WTC11 (cell line): ENCODE measurements around the gene CLEC4M. TPM values are rescaled to one million over a fixed set of nuclear protein-coding genes. Genes with fewer than 3 reads are reported as not detected.

Experiments
- ATAC-seq: fragments of 200-7000 bp; cut with Tn5 transposase; 2 replicates; pipeline ENCODE4 v1.10.0; 2021; ENCODE audit warnings: mild to moderate bottlenecking, moderate library complexity
- CTCF ChIA-PET: fragments of 300-600 bp; sonication (Branson Sonifier 250); formaldehyde crosslinking; loops from one replicate; lab custom pipeline; 2021; ENCODE audit warnings: antibody characterized with exemption; lab: Charles Lee
- POLR2A ChIA-PET: fragments of 350-600 bp; sonication (Branson Sonifier 250); formaldehyde crosslinking; loops from one replicate; lab custom pipeline; 2021; ENCODE audit warnings: antibody characterized with exemption; lab: Charles Lee
- DNase-seq: peaks from one replicate; pipeline ENCODE4 v3.0.0; 2021; ENCODE audit warnings: low spot score
- H3K27ac Mint-ChIP-seq: 2 replicates; pipeline ENCODE4 v1.8.0; 2021; ENCODE audit warnings: mixed read lengths
- H3K27me3 Mint-ChIP-seq: 2 replicates; pipeline ENCODE4 v1.8.0; 2021; ENCODE audit warnings: low read depth, mild to moderate bottlenecking, moderate library complexity, mixed read lengths
- H3K36me3 Mint-ChIP-seq: 2 replicates; pipeline ENCODE4 v1.8.0; 2021; ENCODE audit warnings: mixed read lengths
- H3K4me1 Mint-ChIP-seq: 2 replicates; pipeline ENCODE4 v1.8.0; 2022; ENCODE audit warnings: mixed read lengths
- H3K4me3 Mint-ChIP-seq: 2 replicates; pipeline ENCODE4 v1.8.0; 2021; ENCODE audit warnings: mild to moderate bottlenecking, moderate library complexity, mixed read lengths
- H3K9me3 Mint-ChIP-seq: 2 replicates; pipeline ENCODE4 v1.8.0; 2021; ENCODE audit warnings: mixed read lengths
- CBFB ChIP-seq: sonication (generic); formaldehyde crosslinking; IDR thresholded peaks from 2 replicates; pipeline ENCODE4 v1.8.1; 2022; ENCODE audit warnings: mild to moderate bottlenecking, low read depth, missing genetic modification reagents
- GABPB1 ChIP-seq: sonication (generic); formaldehyde crosslinking; IDR thresholded peaks from 2 replicates; pipeline ENCODE4 v1.8.1; 2023; ENCODE audit warnings: mild to moderate bottlenecking, missing genetic modification reagents
- HMGA2 ChIP-seq: fragments of 250-450 bp; sonication (Bioruptor Pico); IDR thresholded peaks from 2 replicates; pipeline ENCODE4 v1.4.0; 2021; ENCODE audit warnings: mild to moderate bottlenecking, moderate library complexity
- JAZF1 ChIP-seq: fragments of 250-450 bp; sonication (Bioruptor Pico); IDR thresholded peaks from 2 replicates; pipeline ENCODE4 v1.9.0; 2021; ENCODE audit warnings: moderate library complexity, mild to moderate bottlenecking, inconsistent platforms
- JUN ChIP-seq: sonication (generic); formaldehyde crosslinking; IDR thresholded peaks from 2 replicates; pipeline ENCODE4 v1.8.0; 2023; ENCODE audit warnings: mild to moderate bottlenecking, missing genetic modification reagents
- MXD4 ChIP-seq: fragments of 250-450 bp; sonication (Bioruptor Pico); IDR thresholded peaks from 2 replicates; pipeline ENCODE4 v1.8.0; 2021; ENCODE audit warnings: mild to moderate bottlenecking, moderate library complexity, borderline replicate concordance
- MYBL2 ChIP-seq: sonication (generic); formaldehyde crosslinking; IDR thresholded peaks from 2 replicates; pipeline ENCODE4 v1.8.1; 2023; ENCODE audit warnings: mild to moderate bottlenecking, moderate library complexity, missing genetic modification reagents
- NFE2L1 ChIP-seq: sonication (generic); formaldehyde crosslinking; IDR thresholded peaks from 2 replicates; pipeline ENCODE4 v1.8.1; 2023; ENCODE audit warnings: missing genetic modification reagents
- NFYB ChIP-seq: sonication (generic); formaldehyde crosslinking; conservative IDR thresholded peaks from 2 replicates; pipeline ENCODE4 v1.8.0; 2022; ENCODE audit warnings: low read depth, missing genetic modification reagents
- NR3C1 ChIP-seq: sonication (generic); formaldehyde crosslinking; conservative IDR thresholded peaks from 2 replicates; pipeline ENCODE4 v1.8.1; 2023; ENCODE audit warnings: low read depth, mild to moderate bottlenecking, missing genetic modification reagents
- OVOL2 ChIP-seq: fragments of 250-450 bp; sonication (Bioruptor Pico); IDR thresholded peaks from 2 replicates; pipeline ENCODE4 v1.9.0; 2021; ENCODE audit warnings: mild to moderate bottlenecking, borderline replicate concordance
- SOX15 ChIP-seq: fragments of 250-450 bp; sonication (Bioruptor Pico); IDR thresholded peaks from 2 replicates; pipeline ENCODE4 v1.9.0; 2021; ENCODE audit warnings: mild to moderate bottlenecking
- TEAD1 ChIP-seq: sonication (generic); formaldehyde crosslinking; IDR thresholded peaks from 2 replicates; pipeline ENCODE4 v1.8.0; 2022; ENCODE audit warnings: mild to moderate bottlenecking, missing genetic modification reagents
- TEAD4 ChIP-seq: sonication (generic); formaldehyde crosslinking; IDR thresholded peaks from 2 replicates; pipeline ENCODE4 v1.8.0; 2022; ENCODE audit warnings: mild to moderate bottlenecking, missing genetic modification reagents
- ZNF138 ChIP-seq: sonication (generic); formaldehyde crosslinking; conservative IDR thresholded peaks from 2 replicates; pipeline ENCODE4 v1.8.1; 2022; ENCODE audit warnings: mild to moderate bottlenecking, moderate library complexity, missing genetic modification reagents
- total RNA-seq: library from RNA; stranded (reverse); gene quantifications from 3 replicates; pipeline ENCODE4 v1.2.3, GENCODE V29; 2021
- TF ChIP-seq, protein P1 (sequence below): sonication (generic); formaldehyde crosslinking; IDR thresholded peaks from 2 replicates; pipeline ENCODE4 v1.8.1; 2023; ENCODE audit warnings: mild to moderate bottlenecking, missing genetic modification reagents, moderate library complexity
- TF ChIP-seq, protein P2 (sequence below): sonication (generic); formaldehyde crosslinking; IDR thresholded peaks from 2 replicates; pipeline ENCODE4 v1.8.0; 2022; ENCODE audit warnings: mild to moderate bottlenecking, missing genetic modification reagents
- TF ChIP-seq, protein P3 (sequence below): fragments of 250-450 bp; sonication (Bioruptor Pico); conservative IDR thresholded peaks from 2 replicates; pipeline ENCODE4 v1.9.0; 2021; ENCODE audit warnings: mild to moderate bottlenecking
- TF ChIP-seq, protein P4 (sequence below): sonication (generic); formaldehyde crosslinking; IDR thresholded peaks from 2 replicates; pipeline ENCODE4 v1.8.0; 2022; ENCODE audit warnings: mild to moderate bottlenecking, missing genetic modification reagents
- TF ChIP-seq, protein P5 (sequence below): sonication (generic); formaldehyde crosslinking; IDR thresholded peaks from 2 replicates; pipeline ENCODE4 v1.8.0; 2023; ENCODE audit warnings: missing genetic modification reagents
- TF ChIP-seq, protein P6 (sequence below): fragments of 200-600 bp; IDR thresholded peaks from 2 replicates; pipeline ENCODE4 v1.8.0; 2022; ENCODE audit warnings: antibody characterized with exemption

The CLEC4M gene
- total RNA-seq, 1 experiment from 2014 or later = not detected

DNA sequence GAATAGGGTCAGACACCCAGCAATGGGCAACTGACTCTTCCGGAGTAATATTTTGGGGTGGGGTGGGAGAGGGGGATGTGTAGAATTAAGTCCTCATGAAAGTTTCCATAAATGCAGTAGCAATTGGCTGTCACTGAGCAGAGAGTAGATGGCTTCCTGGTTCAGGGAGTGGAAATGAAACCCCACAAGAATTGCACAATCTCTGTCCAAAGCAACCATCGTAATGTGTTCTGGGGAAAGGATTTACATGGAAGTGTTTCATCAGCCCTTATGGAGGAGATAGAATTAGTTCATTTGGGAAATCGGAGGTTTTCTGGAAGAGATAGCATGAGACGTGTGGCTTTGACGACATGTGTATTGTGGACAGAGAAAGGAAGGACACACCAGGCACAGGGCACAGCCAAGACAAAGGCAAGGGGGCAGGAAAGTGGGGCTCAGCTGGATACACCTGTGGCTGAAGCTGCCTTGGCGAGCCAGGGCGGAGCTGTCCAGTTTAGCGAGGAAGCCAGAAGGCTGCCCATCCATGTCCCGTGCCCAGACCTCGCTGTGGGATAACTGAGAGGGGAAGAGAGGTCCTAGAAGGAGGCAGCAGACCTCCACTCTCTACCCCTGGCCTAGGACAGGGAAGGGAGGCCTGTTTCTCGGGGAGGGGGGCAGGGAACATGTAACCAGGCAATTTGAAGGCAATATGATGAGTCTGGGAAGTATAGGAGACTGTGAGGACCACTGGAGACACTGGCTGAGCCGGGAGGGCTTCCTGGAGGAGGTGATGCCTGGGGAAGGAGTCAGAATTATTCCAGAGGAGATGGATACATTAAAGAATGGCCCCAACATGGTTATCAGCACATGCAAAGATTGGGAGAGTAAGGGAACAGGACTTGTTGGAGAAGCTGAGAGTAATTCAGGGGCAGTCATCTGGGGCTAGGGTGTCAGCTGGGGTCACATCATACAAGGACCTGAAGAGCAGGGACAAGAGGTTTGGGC, 28.5 kb upstream of the CLEC4M start:
- Mint-ChIP-seq H3K4me1 (peaks cover 6% of the 10 kb centered on the region), H3K27ac (no peak overlapping the region), H3K4me3 (no peak overlapping the region), H3K27me3 (peaks cover 79% of the 10 kb centered on the region), H3K9me3 (no peaks in the 10 kb centered on the region), H3K36me3 (no peaks in the 10 kb centered on the region)
- ATAC-seq (no peak), DNase-seq (no peak)
- ChIA-PET POLR2A (no interaction called here), CTCF (no interaction called here)
- no peak for TF ChIP-seq NFE2L1 (CRISPR knock-in tag)
- no peak for TF ChIP-seq JUN (CRISPR knock-in tag)
- TF ChIP-seq MYBL2 = no peak
- no peak for TF ChIP-seq OVOL2
- TF ChIP-seq SOX15 (CRISPR knock-in tag) = no peak
- TF ChIP-seq, protein P1, sequence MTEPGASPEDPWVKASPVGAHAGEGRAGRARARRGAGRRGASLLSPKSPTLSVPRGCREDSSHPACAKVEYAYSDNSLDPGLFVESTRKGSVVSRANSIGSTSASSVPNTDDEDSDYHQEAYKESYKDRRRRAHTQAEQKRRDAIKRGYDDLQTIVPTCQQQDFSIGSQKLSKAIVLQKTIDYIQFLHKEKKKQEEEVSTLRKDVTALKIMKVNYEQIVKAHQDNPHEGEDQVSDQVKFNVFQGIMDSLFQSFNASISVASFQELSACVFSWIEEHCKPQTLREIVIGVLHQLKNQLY (CRISPR knock-in tag) = no peak
- TF ChIP-seq TEAD4 (CRISPR knock-in tag) = no peak
- TF ChIP-seq NFYB (CRISPR knock-in tag) = no peak
- no peak for TF ChIP-seq CBFB (CRISPR knock-in tag)
- TF ChIP-seq HMGA2 (CRISPR knock-in tag) = no peak

DNA sequence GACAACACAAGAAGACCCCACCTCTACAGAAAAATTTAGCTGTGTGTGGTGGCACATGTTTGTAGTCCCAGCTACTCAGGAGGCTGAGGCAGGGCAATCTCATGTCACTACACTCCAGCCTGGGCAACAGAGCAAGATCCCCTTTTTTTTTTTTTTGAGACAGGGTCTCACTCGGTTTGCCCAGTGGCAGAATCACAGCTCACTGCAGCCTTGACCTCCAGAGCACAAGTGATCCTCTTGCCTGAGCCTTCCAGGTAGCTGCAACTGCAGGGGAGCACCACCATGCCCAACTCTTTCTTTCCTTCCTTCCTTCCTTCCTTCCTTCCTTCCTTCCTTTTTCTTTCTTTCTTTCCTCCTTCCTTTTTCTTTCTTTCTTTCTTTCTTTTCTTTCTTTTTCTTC, 26.9 kb upstream of the CLEC4M start:
- CTCF ChIA-PET = interaction anchor here (0.7 kb wide), 1 partner anchor 55 kb away, joined by 3 read pairs; the partner anchor contains the start of gene TRAPPC5

DNA sequence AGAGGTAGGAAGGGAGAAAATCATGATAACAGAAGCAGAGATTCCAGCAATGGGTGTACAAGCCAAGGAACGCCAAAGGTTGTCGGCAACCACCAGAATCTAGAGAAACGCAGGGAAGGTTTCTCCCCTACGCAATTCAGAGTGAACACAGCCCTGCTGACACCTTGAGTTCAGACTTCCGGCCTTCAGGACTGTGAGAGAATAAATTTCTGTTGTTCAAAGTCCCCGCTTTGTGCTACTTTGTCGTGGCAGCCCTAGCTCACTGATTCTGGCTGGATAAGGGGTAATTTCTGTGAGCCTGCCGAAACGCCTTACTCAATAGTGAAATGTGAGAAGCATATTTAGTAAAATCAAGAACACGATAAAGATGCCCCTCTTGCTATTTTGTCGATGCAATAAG, 25.8 kb upstream of the CLEC4M start:
- CTCF ChIA-PET = interaction anchor here (1.0 kb wide), 1 partner anchor 169 kb away, joined by 5 read pairs; no protein-coding TSS in a partner anchor
- Mint-ChIP-seq H3K4me3 (no peak overlapping the region), H3K4me1 (no peaks in the 10 kb centered on the region)
- no peak for TF ChIP-seq NR3C1
- TF ChIP-seq TEAD4 (CRISPR knock-in tag) = no peak
- TF ChIP-seq, protein P2, sequence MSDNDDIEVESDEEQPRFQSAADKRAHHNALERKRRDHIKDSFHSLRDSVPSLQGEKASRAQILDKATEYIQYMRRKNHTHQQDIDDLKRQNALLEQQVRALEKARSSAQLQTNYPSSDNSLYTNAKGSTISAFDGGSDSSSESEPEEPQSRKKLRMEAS (CRISPR knock-in tag) = no peak
- no peak for TF ChIP-seq TEAD1
- TF ChIP-seq, protein P3, sequence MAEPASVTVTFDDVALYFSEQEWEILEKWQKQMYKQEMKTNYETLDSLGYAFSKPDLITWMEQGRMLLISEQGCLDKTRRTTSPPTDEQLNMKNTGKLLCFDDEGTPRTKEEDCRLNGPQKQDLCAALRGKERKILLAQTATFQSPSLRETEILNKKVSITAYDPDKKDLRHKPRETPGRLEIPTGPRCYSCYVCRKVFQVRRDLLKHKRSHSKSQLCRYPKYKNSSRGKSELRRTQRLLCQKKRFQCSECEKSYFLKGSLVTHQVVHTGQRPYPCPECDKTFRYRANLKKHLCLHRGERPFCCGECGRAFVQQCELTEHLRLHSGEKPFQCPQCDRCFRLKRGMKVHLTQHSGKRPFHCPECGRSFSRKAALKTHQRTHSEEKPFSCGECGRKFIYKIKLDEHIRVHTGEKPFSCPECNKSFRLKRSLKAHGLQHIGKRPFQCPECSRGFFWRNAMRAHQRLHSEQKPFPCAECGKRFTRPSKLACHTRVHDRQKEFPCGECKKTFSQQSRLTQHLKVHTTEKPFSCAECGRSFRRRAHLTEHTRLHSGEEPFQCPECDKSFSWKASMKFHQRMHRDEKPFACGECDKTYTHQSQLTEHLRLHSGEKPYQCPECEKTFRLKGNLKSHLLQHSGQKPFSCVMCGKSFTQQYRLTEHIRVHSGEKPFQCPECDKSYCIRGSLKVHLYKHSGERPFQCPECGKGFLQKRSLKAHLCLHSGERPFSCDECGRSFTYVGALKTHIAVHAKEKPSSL = no peak
- TF ChIP-seq JAZF1 = no peak
- TF ChIP-seq, protein P4, sequence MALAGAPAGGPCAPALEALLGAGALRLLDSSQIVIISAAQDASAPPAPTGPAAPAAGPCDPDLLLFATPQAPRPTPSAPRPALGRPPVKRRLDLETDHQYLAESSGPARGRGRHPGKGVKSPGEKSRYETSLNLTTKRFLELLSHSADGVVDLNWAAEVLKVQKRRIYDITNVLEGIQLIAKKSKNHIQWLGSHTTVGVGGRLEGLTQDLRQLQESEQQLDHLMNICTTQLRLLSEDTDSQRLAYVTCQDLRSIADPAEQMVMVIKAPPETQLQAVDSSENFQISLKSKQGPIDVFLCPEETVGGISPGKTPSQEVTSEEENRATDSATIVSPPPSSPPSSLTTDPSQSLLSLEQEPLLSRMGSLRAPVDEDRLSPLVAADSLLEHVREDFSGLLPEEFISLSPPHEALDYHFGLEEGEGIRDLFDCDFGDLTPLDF = no peak

More for the DNA sequence above, 26.9 kb upstream of the CLEC4M start:
- H3K4me1 Mint-ChIP-seq = no peaks in the 10 kb centered on the region
- no peak overlapping the region for H3K4me3 Mint-ChIP-seq
- no peaks in the 10 kb centered on the region for H3K36me3 Mint-ChIP-seq
- H3K27ac Mint-ChIP-seq = no peak overlapping the region
- POLR2A ChIA-PET = no interaction called here
- peaks cover 66% of the 10 kb centered on the region for H3K27me3 Mint-ChIP-seq
- H3K9me3 Mint-ChIP-seq = no peaks in the 10 kb centered on the region
- TF ChIP-seq, protein P5, sequence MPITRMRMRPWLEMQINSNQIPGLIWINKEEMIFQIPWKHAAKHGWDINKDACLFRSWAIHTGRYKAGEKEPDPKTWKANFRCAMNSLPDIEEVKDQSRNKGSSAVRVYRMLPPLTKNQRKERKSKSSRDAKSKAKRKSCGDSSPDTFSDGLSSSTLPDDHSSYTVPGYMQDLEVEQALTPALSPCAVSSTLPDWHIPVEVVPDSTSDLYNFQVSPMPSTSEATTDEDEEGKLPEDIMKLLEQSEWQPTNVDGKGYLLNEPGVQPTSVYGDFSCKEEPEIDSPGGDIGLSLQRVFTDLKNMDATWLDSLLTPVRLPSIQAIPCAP (CRISPR knock-in tag) = no peak
- TF ChIP-seq, protein P6, sequence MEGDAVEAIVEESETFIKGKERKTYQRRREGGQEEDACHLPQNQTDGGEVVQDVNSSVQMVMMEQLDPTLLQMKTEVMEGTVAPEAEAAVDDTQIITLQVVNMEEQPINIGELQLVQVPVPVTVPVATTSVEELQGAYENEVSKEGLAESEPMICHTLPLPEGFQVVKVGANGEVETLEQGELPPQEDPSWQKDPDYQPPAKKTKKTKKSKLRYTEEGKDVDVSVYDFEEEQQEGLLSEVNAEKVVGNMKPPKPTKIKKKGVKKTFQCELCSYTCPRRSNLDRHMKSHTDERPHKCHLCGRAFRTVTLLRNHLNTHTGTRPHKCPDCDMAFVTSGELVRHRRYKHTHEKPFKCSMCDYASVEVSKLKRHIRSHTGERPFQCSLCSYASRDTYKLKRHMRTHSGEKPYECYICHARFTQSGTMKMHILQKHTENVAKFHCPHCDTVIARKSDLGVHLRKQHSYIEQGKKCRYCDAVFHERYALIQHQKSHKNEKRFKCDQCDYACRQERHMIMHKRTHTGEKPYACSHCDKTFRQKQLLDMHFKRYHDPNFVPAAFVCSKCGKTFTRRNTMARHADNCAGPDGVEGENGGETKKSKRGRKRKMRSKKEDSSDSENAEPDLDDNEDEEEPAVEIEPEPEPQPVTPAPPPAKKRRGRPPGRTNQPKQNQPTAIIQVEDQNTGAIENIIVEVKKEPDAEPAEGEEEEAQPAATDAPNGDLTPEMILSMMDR = no peak
- TF ChIP-seq TEAD4 (CRISPR knock-in tag) (no peak), NFE2L1 (CRISPR knock-in tag) (no peak), MXD4 (CRISPR knock-in tag) (no peak), ZNF138 (CRISPR knock-in tag) (no peak), GABPB1 (CRISPR knock-in tag) (no peak)
- DNase-seq (no peak), ATAC-seq (no peak)

More for the DNA sequence above, 25.8 kb upstream of the CLEC4M start:
- H3K36me3 Mint-ChIP-seq = no peaks in the 10 kb centered on the region
- no peaks in the 10 kb centered on the region for H3K9me3 Mint-ChIP-seq
- H3K27me3 Mint-ChIP-seq = peaks cover 58% of the 10 kb centered on the region
- POLR2A ChIA-PET = interaction anchor here (0.6 kb wide), 1 partner anchor 30 kb away, joined by 4 read pairs; no protein-coding TSS in a partner anchor
- no peak overlapping the region for H3K27ac Mint-ChIP-seq
- no peak for DNase-seq
- ATAC-seq = no peak
